ENCODE measurements around the gene LIN54. TPM values are rescaled to one million over a fixed set of nuclear protein-coding genes. Genes with fewer than 3 reads are reported as not detected.

The LIN54 gene
- total and polyA plus RNA-seq, 9 of the 15 experiments (the other 6 are each of a cell fraction or from before 2014, with no cell fraction given): 2.2 to 22.5 (median 15.8) TPM

DNA sequence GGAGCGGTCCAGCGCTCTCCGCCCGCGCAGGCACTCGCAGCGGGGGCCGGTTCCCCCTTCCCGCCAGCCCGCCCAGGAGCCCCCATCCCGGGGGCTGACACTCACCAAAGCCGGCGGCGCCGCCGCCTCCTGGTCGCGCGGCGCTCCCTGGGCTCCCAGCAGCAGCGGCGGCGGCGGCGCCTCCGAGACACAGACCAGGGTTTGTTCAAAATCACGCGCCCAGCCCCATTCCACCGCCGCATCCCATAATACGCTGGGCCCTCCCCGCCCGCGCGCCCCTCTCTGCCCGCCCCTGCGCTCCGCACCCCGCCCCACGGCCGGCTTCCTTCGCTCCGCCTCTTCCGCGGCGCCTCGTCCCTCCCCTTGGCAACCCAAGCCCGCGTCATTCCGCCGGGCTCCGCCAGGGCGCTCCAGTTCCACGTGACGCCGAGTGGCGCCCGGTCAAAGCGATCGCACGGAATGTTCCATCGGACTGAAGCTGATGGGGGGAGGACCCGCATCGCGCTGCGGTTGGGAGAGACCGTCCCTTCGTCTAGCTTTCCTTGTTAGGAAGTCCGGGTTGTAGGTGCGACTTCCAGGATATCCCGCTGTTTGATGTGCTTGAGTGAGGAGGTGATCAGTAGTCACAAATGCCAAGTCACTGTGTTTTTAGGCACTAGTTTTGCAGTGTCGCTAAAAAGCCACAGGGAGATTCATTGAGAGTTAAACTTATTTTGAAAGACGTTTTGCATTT is 2.2 kb upstream of the LIN54 start (continued):
- TF ChIP-seq RERE (CRISPR knock-in tag; IDR thresholded peaks at IDR 0.05; ENCODE audit: borderline replicate concordance) (no peak), CBX5 (IDR thresholded peaks at IDR 0.05; ENCODE audit: borderline replicate concordance, low read depth) (0 out of 2 replicates have a peak, but pooled peaks have one; percentile 36), ZNF324 (CRISPR knock-in tag; IDR thresholded peaks at IDR 0.05) (no peak), XRCC4 (IDR thresholded peaks at IDR 0.05; ENCODE audit: extremely low read depth, insufficient read depth, insufficient read length) (no peak), KDM4B (IDR thresholded peaks at IDR 0.05; ENCODE audit: borderline replicate concordance in 2 of 2, low read depth in 1 of 2) (no peak; a peak in 1 of 4 replicates), NR2F6 (CRISPR knock-in tag; IDR thresholded peaks at IDR 0.05) (no peak), SP1 (CRISPR knock-in tag; IDR thresholded peaks at IDR 0.05) (peak; percentile 97), ZFPM2 (CRISPR knock-in tag; IDR thresholded peaks at IDR 0.05) (no peak), ZNF77 (CRISPR knock-in tag; IDR thresholded peaks at IDR 0.05) (no peak), ZC3H4 (CRISPR knock-in tag; IDR thresholded peaks at IDR 0.05; ENCODE audit: borderline replicate concordance) (no peak), CHCHD3 (CRISPR knock-in tag; IDR thresholded peaks at IDR 0.05) (no peak), SMAD1 (IDR thresholded peaks at IDR 0.05; ENCODE audit: low read depth, low read length, partially characterized antibody) (peak; percentile 26), SRSF3 (IDR thresholded peaks at IDR 0.05; ENCODE audit: insufficient read depth, low read length) (no peak), ZNF274 (IDR thresholded peaks at IDR 0.05; ENCODE audit: borderline replicate concordance, low read depth, low read length) (no peak), BMI1 (IDR thresholded peaks at IDR 0.05; ENCODE audit: low read length) (peak; percentile 25; the same call in 1 of the 2 replicates), RAD21 (CRISPR knock-in tag; conservative IDR thresholded peaks at IDR 0.05 in 1 of 2, IDR thresholded peaks at IDR 0.05 in 1 of 2) (peak; percentile 56 to 66), EWSR1 (IDR thresholded peaks at IDR 0.05; ENCODE audit: borderline replicate concordance, low read depth, partially characterized antibody) (no peak)
- TF ChIP-seq, protein P1, sequence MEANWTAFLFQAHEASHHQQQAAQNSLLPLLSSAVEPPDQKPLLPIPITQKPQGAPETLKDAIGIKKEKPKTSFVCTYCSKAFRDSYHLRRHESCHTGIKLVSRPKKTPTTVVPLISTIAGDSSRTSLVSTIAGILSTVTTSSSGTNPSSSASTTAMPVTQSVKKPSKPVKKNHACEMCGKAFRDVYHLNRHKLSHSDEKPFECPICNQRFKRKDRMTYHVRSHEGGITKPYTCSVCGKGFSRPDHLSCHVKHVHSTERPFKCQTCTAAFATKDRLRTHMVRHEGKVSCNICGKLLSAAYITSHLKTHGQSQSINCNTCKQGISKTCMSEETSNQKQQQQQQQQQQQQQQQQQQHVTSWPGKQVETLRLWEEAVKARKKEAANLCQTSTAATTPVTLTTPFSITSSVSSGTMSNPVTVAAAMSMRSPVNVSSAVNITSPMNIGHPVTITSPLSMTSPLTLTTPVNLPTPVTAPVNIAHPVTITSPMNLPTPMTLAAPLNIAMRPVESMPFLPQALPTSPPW (CRISPR knock-in tag; IDR thresholded peaks at IDR 0.05): peak; percentile 98
- TF ChIP-seq, protein P2, sequence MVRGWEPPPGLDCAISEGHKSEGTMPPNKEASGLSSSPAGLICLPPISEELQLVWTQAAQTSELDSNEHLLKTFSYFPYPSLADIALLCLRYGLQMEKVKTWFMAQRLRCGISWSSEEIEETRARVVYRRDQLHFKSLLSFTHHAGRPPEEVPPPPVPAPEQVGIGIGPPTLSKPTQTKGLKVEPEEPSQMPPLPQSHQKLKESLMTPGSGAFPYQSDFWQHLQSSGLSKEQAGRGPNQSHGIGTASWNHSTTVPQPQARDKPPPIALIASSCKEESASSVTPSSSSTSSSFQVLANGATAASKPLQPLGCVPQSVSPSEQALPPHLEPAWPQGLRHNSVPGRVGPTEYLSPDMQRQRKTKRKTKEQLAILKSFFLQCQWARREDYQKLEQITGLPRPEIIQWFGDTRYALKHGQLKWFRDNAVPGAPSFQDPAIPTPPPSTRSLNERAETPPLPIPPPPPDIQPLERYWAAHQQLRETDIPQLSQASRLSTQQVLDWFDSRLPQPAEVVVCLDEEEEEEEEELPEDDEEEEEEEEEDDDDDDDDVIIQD (CRISPR knock-in tag; IDR thresholded peaks at IDR 0.05): no peak
